ENCODE data around the gene CYYR1.
A peak's percentile ranks its signal among the peaks of the same experiment; 100 is the strongest.

CYYR1 gene

DNA sequence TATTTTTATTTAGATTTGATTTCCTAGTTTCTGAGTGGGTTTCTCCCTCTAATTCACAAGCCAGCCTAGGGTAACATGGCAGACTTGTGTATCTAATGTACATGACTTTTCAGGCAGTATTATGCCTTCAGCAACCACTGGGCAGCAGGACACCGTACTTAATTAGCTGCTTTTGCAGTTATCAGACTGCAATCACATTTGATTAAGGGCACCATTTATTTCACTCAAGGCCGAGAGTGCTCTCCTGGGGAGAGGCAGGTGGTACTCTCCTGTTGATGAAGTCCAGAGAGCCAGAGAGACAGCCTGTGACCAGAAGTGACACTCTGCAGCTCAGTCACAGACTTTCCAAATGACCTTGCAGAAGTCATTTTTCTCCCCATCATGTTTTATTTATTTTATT, 18.7 kb downstream of the CYYR1 start:
- DNase-seq (ENCODE audit: low spot score) (no peak), FAIRE-seq (no peak)

GRCh38 chr21:26553898-26554297, 19.2 kb downstream of the CYYR1 start:
- no peak for FAIRE-seq

GRCh38 chr21:26550326-26550725, 22.8 kb downstream of the CYYR1 start:
- FAIRE-seq (no peak), DNase-seq (ENCODE audit: low spot score) (no peak)

More at GRCh38 chr21:26553898-26554297, 19.2 kb downstream of the CYYR1 start:
- no peak for DNase-seq (ENCODE audit: low spot score)

DNA sequence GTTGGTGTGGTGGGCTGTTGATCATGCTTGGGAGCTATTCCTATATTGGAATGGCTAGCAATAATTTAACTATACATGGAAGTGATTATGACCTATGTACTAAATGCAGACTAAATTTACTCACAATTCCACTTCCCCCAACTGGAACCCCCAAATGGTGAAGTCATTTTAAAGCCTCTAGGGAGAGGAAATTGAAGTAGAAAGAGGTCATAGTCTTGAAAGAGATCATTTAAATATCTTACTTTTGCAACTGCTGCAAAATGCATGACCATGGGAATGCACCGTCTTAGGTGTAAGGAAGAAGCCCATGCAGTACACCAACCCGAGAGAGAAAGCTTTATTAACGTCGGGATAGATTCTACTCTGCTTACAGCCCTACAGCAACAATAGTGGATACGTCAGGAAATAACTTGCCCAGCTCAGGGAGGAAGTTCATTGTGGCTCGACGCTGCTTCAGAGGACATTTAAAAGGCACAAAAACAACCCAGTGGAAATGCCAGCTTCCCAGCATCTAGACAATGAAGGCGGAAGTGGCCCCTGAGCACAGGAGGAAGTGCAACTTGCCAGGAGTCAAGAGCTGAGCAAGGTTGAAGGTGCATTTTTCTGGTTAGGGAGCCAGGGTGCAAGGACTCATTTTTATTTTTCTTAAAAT, 26.5 kb downstream of the CYYR1 start:
- DNase-seq (ENCODE audit: low spot score) (no peak), FAIRE-seq (no peak)

DNA sequence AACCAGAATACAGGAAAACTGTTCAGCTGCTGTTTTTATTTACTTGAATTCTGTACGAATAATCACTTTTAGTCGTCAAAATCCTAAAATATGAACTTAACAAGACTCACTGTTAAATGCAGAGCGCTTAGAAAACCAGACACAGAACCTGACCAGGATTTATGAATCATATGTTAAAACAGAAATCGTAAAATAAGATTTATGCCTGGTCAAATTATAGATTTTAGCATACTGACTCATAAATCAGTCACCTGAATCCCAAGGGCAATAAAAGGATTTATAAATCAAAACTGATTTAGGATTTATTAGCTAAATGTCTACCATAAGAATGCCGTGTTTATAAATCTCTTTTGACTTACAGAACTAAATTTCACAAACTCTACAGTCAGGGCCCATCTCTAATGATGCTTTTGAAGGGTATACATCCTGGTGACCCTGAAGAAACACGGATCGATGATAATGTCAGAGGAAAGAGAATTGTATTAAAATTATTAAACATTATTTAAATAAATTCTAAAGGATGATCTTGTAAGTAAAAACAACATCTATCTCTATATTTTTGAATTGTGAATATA, 28.8 kb downstream of the CYYR1 start:
- FAIRE-seq (no peak), DNase-seq (ENCODE audit: low spot score) (no peak)

- no peak for DNase-seq (ENCODE audit: low spot score)
Observed at GRCh38 chr21:26540651-26541050, 32.4 kb downstream of the CYYR1 start.

GRCh38 chr21:26539566-26539965, 33.5 kb downstream of the CYYR1 start:
- DNase-seq (ENCODE audit: low spot score) (no peak), FAIRE-seq (no peak)

More at GRCh38 chr21:26540651-26541050, 32.4 kb downstream of the CYYR1 start:
- no peak for FAIRE-seq

- no peak for FAIRE-seq
- no peak for DNase-seq (ENCODE audit: low spot score)
Observed at GRCh38 chr21:26534517-26534916, 38.6 kb downstream of the CYYR1 start.

DNA sequence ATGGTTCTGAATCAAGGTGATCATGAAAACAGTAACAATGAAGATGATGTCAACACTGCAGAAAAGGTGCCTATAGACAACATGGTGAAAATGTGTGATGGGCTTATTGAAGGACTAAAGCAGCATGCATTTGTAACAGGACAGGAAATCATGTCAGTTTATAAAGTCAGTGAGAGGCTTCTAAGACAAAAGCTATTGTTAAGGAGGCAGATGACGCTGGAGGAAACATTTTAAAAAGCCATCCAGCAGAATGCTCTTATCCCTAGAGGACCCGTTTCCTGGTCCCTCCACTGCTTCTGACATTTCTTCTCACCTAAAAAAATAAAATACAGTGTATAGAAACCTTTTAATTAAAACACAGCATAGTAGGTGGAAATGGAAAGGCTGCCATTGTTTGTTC, 40.9 kb downstream of the CYYR1 start:
- DNase-seq (ENCODE audit: low spot score) (no peak), FAIRE-seq (no peak)

GRCh38 chr21:26529526-26529925, 43.6 kb downstream of the CYYR1 start:
- FAIRE-seq = no peak

GRCh38 chr21:26528882-26529281, 44.2 kb downstream of the CYYR1 start:
- DNase-seq (ENCODE audit: low spot score) (no peak), FAIRE-seq (no peak)

More at GRCh38 chr21:26529526-26529925, 43.6 kb downstream of the CYYR1 start:
- no peak for DNase-seq (ENCODE audit: low spot score)

- FAIRE-seq (no peak), DNase-seq (ENCODE audit: low spot score) (no peak)
Observed at GRCh38 chr21:26522704-26523103, 50.4 kb downstream of the CYYR1 start.

DNA sequence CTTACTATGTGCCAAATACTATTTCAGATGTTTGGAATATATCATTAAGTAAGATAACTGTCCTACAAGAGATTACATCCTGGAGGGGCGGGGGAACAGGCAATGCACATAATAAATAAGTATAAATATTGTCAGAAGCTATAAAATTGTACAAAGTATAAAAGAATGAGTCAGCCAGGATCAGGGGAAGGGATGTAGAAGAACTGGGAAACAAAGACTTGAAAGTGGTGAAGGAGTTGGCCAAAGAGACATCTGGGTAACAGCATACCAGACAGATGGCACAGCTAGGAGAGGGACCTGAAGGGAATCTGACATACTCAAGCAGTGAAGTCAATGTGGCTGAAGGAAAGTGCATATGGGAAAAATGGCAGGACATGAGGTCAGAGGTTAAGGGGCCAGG, 53.9 kb downstream of the CYYR1 start:
- FAIRE-seq = no peak
- no peak for DNase-seq (ENCODE audit: low spot score)

- DNase-seq (ENCODE audit: low spot score) (no peak), FAIRE-seq (no peak)
Observed at GRCh38 chr21:26515257-26515656, 57.8 kb downstream of the CYYR1 start.

DNA sequence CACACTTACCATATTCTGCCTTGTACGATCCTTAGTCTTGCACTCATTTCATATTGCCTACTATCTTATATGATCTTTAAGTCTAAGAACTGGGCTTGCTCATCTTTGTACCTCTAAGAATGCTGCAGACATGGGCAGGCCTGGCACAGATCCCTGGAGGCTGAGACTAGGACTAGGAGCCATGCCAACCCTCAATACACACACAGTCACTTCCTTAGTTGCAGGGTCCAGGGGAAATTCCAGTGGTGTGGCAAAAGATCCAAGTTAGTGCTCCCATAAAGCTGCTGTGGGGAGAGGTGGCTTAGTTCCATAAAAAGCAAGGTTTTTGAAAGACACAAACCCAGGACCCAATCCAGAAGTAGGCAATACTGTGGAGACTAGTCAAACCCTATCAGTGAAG, 59.9 kb downstream of the CYYR1 start:
- FAIRE-seq (no peak), DNase-seq (ENCODE audit: low spot score) (no peak)

DNA sequence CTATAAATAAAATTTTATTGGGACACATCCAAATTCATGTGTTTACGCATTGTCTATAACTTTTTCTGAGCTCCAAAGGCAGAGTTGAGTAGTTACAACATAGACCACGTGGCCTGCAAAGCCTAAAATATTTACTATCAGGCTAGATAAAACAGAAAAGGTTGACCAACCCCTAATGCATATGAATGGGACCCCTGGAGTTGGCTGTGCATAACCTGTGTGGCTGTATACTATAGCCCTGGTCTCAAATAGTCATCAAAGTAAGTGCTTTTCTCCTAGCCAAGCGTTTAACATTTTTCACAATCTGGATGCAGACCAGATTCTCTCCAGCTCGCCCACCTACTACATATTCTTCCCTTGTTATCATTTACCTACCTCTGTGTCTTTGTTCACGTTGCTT, 60.4 kb downstream of the CYYR1 start:
- FAIRE-seq (no peak), DNase-seq (ENCODE audit: low spot score) (no peak)

DNA sequence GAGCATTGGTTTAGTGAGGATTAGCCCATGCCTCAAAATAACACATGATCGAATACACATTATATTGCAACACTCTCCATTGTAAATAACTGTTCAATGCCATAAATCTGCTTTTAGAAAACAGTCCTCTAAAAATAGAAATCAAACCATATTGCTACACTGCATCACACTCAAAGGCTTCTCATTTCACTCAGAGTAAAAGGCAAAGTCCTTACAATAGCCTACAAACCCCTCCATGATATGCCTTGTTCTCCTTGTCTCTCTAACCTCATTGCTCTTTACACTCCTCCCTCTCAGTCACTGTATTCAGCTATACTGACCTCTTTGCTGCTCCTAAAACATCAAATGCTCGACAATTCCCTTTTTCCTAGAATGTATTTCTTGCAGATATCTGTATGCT, 64.2 kb downstream of the CYYR1 start:
- DNase-seq (ENCODE audit: low spot score) (no peak), FAIRE-seq (no peak)

DNA sequence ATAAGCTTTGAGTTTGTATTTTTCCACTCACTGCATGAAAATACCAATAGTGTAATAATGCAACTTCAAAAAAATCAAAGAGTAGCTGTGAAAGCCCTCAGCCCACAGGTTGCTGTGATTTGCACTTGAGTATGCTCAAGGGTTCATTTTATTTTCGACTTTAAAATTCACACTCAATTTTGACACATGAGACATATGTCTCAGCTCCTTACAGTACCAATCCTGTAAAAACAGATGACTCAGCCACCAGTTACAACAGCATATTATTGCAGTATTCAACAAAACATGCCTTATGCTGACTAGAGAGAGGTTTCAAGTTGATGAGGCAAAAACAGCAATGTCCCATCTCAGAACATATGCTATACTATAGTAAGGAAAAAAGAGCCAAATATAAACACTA, 66.1 kb downstream of the CYYR1 start:
- FAIRE-seq = no peak
- DNase-seq (ENCODE audit: low spot score) = no peak

DNA sequence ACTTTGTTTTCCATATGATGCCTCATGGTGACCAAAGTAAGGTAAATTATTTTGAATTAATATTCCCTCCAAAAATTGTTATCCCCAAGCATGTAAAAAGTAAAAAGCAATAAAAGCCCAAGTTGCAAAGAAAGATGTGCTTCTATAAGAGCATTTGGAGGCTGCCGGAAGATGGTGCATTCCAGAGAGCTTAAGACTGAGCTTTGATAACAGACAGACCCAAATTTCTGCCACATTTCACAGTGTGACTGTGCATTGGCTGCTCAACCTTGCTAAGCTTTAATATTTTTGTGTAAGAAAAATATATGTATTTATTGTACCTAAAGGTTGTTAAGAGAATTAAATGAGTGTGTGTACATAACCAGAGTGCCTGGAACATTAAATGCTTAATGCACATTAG, 67.9 kb downstream of the CYYR1 start:
- FAIRE-seq (no peak), DNase-seq (ENCODE audit: low spot score) (no peak)

DNA sequence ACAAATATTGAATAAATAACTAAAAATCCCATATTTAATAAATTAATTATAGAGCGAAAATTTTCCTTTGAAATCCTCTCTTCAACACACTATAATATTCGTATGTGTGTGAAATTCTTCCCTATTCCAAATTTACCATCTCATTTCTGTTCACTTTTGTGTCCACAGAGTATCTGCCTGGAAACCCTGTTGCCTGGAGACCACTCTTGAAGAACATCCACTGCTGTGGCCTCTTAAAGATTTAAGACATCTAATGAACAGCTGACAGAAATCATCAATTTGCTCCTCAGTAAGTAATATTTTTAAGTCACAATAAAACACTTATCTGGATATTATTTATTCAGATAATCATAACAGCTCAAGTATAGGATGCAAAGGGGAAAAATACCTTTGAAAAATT, 69.7 kb downstream of the CYYR1 start:
- FAIRE-seq = no peak
- DNase-seq (ENCODE audit: low spot score) = no peak

DNA sequence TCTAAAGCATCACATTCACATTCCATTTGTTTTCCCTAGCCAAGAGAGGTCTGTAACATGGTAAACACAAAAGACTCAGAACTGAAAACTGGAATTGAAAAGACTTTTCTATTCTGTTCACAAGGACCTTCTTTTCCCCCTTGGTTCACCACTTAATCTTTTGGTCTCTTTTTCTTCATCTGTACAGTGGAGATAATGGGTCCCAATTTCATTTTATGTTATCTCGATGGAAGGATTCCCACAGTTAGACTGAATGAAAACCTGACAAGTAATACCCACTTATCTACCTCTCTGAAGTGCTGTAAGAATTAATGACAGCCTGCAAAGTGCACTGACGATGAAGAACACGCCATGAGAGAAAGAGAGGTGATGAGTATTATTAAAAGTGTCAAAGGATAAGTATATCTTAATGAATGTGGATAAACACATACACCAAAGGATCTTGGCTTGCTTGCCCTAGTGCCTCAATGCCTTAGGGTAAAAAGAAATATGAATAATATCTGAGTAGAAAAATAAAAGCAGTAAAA, 71.5 kb downstream of the CYYR1 start:
- FAIRE-seq = no peak
- no peak for DNase-seq (ENCODE audit: low spot score)

DNA sequence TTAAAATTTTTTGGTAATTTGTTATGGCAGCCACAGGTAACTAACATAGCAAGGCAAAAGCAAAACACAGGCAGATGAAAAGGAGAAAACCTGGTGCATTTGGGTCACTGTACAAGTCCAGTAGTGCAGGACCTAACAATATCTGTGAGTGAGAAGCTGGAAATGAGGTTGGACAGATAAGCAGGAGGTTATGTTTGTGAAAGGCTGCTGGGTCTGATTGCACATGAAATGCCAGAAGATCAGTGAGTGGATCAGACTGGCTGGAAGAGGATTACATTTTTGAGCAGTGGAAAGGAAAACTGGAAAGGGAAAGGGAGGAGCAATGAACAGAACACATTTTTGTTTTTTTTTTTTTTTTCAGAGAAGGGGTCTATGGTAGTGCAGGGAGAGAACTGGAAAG, 73.6 kb downstream of the CYYR1 start:
- FAIRE-seq (no peak), DNase-seq (ENCODE audit: low spot score) (no peak)

DNA sequence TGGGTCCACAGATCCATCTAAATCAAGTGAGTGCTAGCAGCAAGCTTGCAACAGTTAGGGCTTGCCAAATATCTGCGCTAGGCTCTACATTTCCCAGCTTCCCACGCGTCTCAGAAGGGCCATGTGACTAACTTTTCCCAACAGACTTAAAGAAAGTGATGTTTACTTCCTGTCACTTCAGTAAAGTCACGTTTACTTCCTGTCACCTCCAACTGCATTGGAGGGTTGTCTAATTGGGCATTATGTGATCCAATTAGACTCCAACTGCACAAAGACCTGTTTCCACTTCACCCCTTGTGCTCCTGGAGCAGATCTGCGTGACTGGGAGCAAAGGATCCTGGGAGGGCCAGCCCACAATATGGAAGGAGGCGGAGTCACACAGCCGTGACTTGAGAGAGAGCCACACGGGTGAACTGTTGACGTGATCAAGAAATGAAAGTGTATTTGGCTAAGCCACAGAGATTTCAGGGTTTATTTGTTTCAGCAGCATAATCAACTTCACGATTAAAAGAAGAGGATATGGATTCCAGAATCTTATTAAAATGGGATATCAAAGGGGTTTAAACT, 77.7 kb downstream of the CYYR1 start:
- FAIRE-seq (peak; percentile 59), DNase-seq (ENCODE audit: low spot score) (no peak)
